ENCODE results near the gene PSPC1.

Gene PSPC1

GRCh38 chr13:19737844-19738557, 44.7 kb downstream of the PSPC1 start:
- peaks cover 29% of the 10 kb centered on the region for H4K20me1 ChIP-seq (ENCODE audit: low read depth, low read length)
- no peak overlapping the region for H3K9ac ChIP-seq (ENCODE audit: low read length)
- TF ChIP-seq CTCF (IDR thresholded peaks at IDR 0.05; ENCODE audit: insufficient read depth, low read length, poor library complexity, severe bottlenecking) (no peak), EZH2phosphoT487 (conservative IDR thresholded peaks at IDR 0.05; ENCODE audit: low read length) (no peak)
- H3K4me3 ChIP-seq (ENCODE audit: insufficient read depth, low read length, poor library complexity, severe bottlenecking), result no peak overlapping the region
- peaks cover 4% of the 10 kb centered on the region for H3F3A ChIP-seq (ENCODE audit: insufficient read depth)
- no peak overlapping the region for H2AFZ ChIP-seq (ENCODE audit: low read depth, low read length, severe bottlenecking)
- peaks cover 39% of the 10 kb centered on the region for H3K36me3 ChIP-seq (ENCODE audit: low read length)
- H3K9me3 ChIP-seq (ENCODE audit: insufficient read depth, low read length), result no peaks in the 10 kb centered on the region
- H3K9me2 ChIP-seq (replicated peaks; ENCODE audit: insufficient read depth, low read length), result no peaks in the 10 kb centered on the region
- H3K79me2 ChIP-seq (ENCODE audit: insufficient read depth, low read length), result peaks cover 86% of the 10 kb centered on the region
- no peak overlapping the region for H3K4me2 ChIP-seq (ENCODE audit: low read depth, low read length, poor library complexity, severe bottlenecking)
- no peak overlapping the region for H3K27ac ChIP-seq (ENCODE audit: low read depth, low read length)
- no peaks in the 10 kb centered on the region for H3K27me3 ChIP-seq (ENCODE audit: low read length)

- H4K20me1 ChIP-seq (ENCODE audit: low read depth, low read length), result peaks cover 6% of the 10 kb centered on the region
These were observed 56.1 kb downstream of the PSPC1 start for GRCh38 chr13:19726611-19727010.

GRCh38 chr13:19725320-19725719, 57.4 kb downstream of the PSPC1 start:
- Histone ChIP-seq H3K36me3 (ENCODE audit: low read length) (peaks cover 56% of the 10 kb centered on the region), H3K27me3 (ENCODE audit: low read length) (no peaks in the 10 kb centered on the region), H3K79me2 (ENCODE audit: insufficient read depth, low read length) (peaks cover 40% of the 10 kb centered on the region), H3K4me2 (ENCODE audit: low read depth, low read length, poor library complexity, severe bottlenecking) (no peak overlapping the region), H2AFZ (ENCODE audit: low read depth, low read length, severe bottlenecking) (no peak overlapping the region), H4K20me1 (ENCODE audit: low read depth, low read length) (peaks cover 12% of the 10 kb centered on the region; the same call in 1 of the 2 replicates), H3K9ac (ENCODE audit: low read length) (no peak overlapping the region), H3K9me2 (replicated peaks; ENCODE audit: insufficient read depth, low read length) (no peaks in the 10 kb centered on the region), H3K9me3 (ENCODE audit: insufficient read depth, low read length) (no peaks in the 10 kb centered on the region), H3F3A (ENCODE audit: insufficient read depth) (peaks cover 17% of the 10 kb centered on the region), H3K27ac (ENCODE audit: low read depth, low read length) (no peak overlapping the region), H3K4me3 (ENCODE audit: insufficient read depth, low read length, poor library complexity, severe bottlenecking) (no peak overlapping the region)
- no peak for TF ChIP-seq CTCF (IDR thresholded peaks at IDR 0.05; ENCODE audit: insufficient read depth, low read length, poor library complexity, severe bottlenecking)
- no peak for TF ChIP-seq EZH2phosphoT487 (conservative IDR thresholded peaks at IDR 0.05; ENCODE audit: low read length)

More at GRCh38 chr13:19726611-19727010, 56.1 kb downstream of the PSPC1 start:
- Histone ChIP-seq H3K79me2 (ENCODE audit: insufficient read depth, low read length) (peaks cover 49% of the 10 kb centered on the region), H3K9ac (ENCODE audit: low read length) (no peak overlapping the region), H3K27me3 (ENCODE audit: low read length) (no peaks in the 10 kb centered on the region), H3K4me3 (ENCODE audit: insufficient read depth, low read length, poor library complexity, severe bottlenecking) (no peak overlapping the region), H3F3A (ENCODE audit: insufficient read depth) (peaks cover 17% of the 10 kb centered on the region), H3K27ac (ENCODE audit: low read depth, low read length) (no peak overlapping the region), H3K9me2 (replicated peaks; ENCODE audit: insufficient read depth, low read length) (no peaks in the 10 kb centered on the region), H3K4me2 (ENCODE audit: low read depth, low read length, poor library complexity, severe bottlenecking) (no peak overlapping the region), H2AFZ (ENCODE audit: low read depth, low read length, severe bottlenecking) (no peak overlapping the region), H3K9me3 (ENCODE audit: insufficient read depth, low read length) (no peaks in the 10 kb centered on the region), H3K36me3 (ENCODE audit: low read length) (peaks cover 47% of the 10 kb centered on the region)
- TF ChIP-seq CTCF (IDR thresholded peaks at IDR 0.05; ENCODE audit: insufficient read depth, low read length, poor library complexity, severe bottlenecking) (no peak), EZH2phosphoT487 (conservative IDR thresholded peaks at IDR 0.05; ENCODE audit: low read length) (no peak)
